K562 (cell line): ENCODE measurements around the gene ARIH1. TPM values are rescaled to one million over a fixed set of nuclear protein-coding genes. Genes with fewer than 3 reads are reported as not detected.

Experiments used
- ATAC-seq: fragments of 200-7000 bp; cut with Tn5 transposase; 3 replicates; pipeline ENCODE4 v1.9.1; 2020; ENCODE audit warnings: moderate library complexity
- BruUV-seq: library from RNA; stranded (reverse); fragments of 400-500 nt; replicated peaks from 2 replicates; lab custom pipeline; 2021; lab: Mats Ljungman, UMichigan
- CTCF ChIA-PET: fragments of 300-600 bp; formaldehyde crosslinking; extraction: SDS; loops from one replicate; lab custom pipeline; 2021; ENCODE audit warnings: low intra/inter-chr PET ratio; lab: Yijun Ruan, JAX
- POLR2A ChIA-PET: fragments of 300-600, 350-650 bp; sonication (Branson Sonifier 250); formaldehyde crosslinking; extraction: SDS; loops from one replicate; lab custom pipeline; 2021; ENCODE audit warnings: antibody characterized with exemption, inconsistent platforms; lab: Yijun Ruan, JAX
- DNase-seq, 4 experiments: peaks; one replicate each; pipeline versions ENCODE4 v3.0.0 to v3.0.0-alpha.2; 2011 to 2018; ENCODE audit warnings: low spot score in 3 of 4, mixed read lengths in 3 of 4; ENCODE audit errors: extremely low read depth in 1 of 4
- FAIRE-seq: peaks from 2 replicates; lab custom pipeline; 2011; peaks lifted over from hg19 to GRCh38; lab: Jason Lieb, UNC
- H2AFZ ChIP-seq: 2 replicates; pipeline ENCODE4 v1.6.0; 2011; ENCODE audit warnings: low read depth, low read length, control low read depth, inconsistent platforms
- H3K27ac ChIP-seq: fragments of 200-600 bp; 3 replicates; pipeline ENCODE4 v1.8.0; 2011; ENCODE audit warnings: low read depth, mild to moderate bottlenecking, control low read depth, inconsistent platforms, low read length, moderate library complexity, mixed read lengths; ENCODE audit errors: extremely low read depth
- H3K27me3 ChIP-seq, 2 experiments: fragments of 300-600 bp in 1 of 2; 2 replicates in 1 of 2; 3 replicates in 1 of 2; pipeline versions ENCODE4 v1.6.0 to v1.8.0; 2011; ENCODE audit warnings: inconsistent platforms in 2 of 2, low read length in 2 of 2, mild to moderate bottlenecking in 1 of 2, mixed read lengths in 1 of 2, moderate library complexity in 1 of 2; ENCODE audit not compliant: control insufficient read depth in 2 of 2, insufficient read depth in 2 of 2
- H3K36me3 ChIP-seq: fragments of 300-600 bp; 3 replicates; pipeline ENCODE4 v1.8.0; 2011; ENCODE audit warnings: mild to moderate bottlenecking, low read length, inconsistent platforms; ENCODE audit not compliant: control insufficient read depth, insufficient read depth
- H3K4me1 ChIP-seq, 2 experiments: fragments of 200-600 bp in 1 of 2; replicated peaks in 1 of 2; 2 replicates in 1 of 2; 3 replicates in 1 of 2; pipeline versions ENCODE4 v1.5.1 to v1.8.0; 2011; ENCODE audit warnings: inconsistent platforms in 2 of 2, low read length in 2 of 2, mild to moderate bottlenecking in 1 of 2, mixed read lengths in 1 of 2, moderate library complexity in 1 of 2; ENCODE audit not compliant: control insufficient read depth in 2 of 2, insufficient read depth in 2 of 2
- H3K4me2 ChIP-seq: 2 replicates; pipeline ENCODE4 v1.6.1; 2011; ENCODE audit warnings: low read length, control low read depth, inconsistent platforms, mixed read lengths; ENCODE audit not compliant: insufficient read depth
- H3K4me3 ChIP-seq: fragments of 200-600 bp; sonication (generic), shearing (Covaris generic); 2 replicates; pipeline ENCODE4 v1.5.1; 2016; ENCODE audit warnings: control low read depth, inconsistent platforms
- H3K79me2 ChIP-seq: fragments of 200-600 bp; 3 replicates; pipeline ENCODE4 v1.8.0; 2011; ENCODE audit warnings: low read length, inconsistent platforms; ENCODE audit not compliant: control insufficient read depth, insufficient read depth
- H3K9ac ChIP-seq, 2 experiments: 2 replicates each; pipeline versions ENCODE4 v1.6.0 to v1.6.1; 2011; ENCODE audit warnings: low read depth in 2 of 2, low read length in 2 of 2, control low read depth in 1 of 2, inconsistent platforms in 1 of 2, mild to moderate bottlenecking in 1 of 2, mixed read lengths in 1 of 2; ENCODE audit not compliant: insufficient read depth in 1 of 2
- H3K9me1 ChIP-seq: one replicate; pipeline ENCODE4 v1.6.0; 2011; ENCODE audit warnings: inconsistent platforms, mild to moderate bottlenecking, low read length, moderate library complexity; ENCODE audit not compliant: control insufficient read depth, insufficient read depth
- H3K9me3 ChIP-seq: replicated peaks from 2 replicates; pipeline ENCODE4 v1.5.1; 2011; ENCODE audit warnings: low read depth, low read length, inconsistent platforms; ENCODE audit not compliant: control insufficient read depth, insufficient read depth
- H4K20me1 ChIP-seq: replicated peaks from 2 replicates; pipeline ENCODE4 v1.6.1; 2011; ENCODE audit warnings: low read length, inconsistent platforms, mixed read lengths; ENCODE audit not compliant: control insufficient read depth, insufficient read depth
- DDX20 ChIP-seq: fragments of 450-650 bp; IDR thresholded peaks from 2 replicates; pipeline ENCODE4 v1.6.1; 2016; ENCODE audit warnings: missing genetic modification characterization, low read depth, mild to moderate bottlenecking, missing compliant biosample characterization, moderate library complexity
- ELF1 ChIP-seq: fragments of 200-800 bp; sonication (Bioruptor generic); IDR thresholded peaks from 2 replicates; pipeline ENCODE4 v1.6.1; 2016; ENCODE audit warnings: missing genetic modification characterization, missing compliant biosample characterization
- FOXK1 ChIP-seq: sonication (generic); formaldehyde crosslinking; IDR thresholded peaks from 2 replicates; pipeline ENCODE4 v1.8.0; 2022; ENCODE audit warnings: missing genetic modification reagents, mild to moderate bottlenecking, borderline replicate concordance
- FOXM1 ChIP-seq, 2 experiments: fragments of 450-650 bp in 1 of 2; sonication (generic) in 1 of 2; formaldehyde crosslinking in 1 of 2; IDR thresholded peaks; 2 replicates each; pipeline versions ENCODE4 v1.6.1 to v1.9.0; 2017 to 2022; ENCODE audit warnings: low read depth in 2 of 2, mild to moderate bottlenecking in 2 of 2, missing genetic modification reagents in 1 of 2, moderate library complexity in 1 of 2
- FUS ChIP-seq: fragments of 200-400 bp; formaldehyde crosslinking; optimal IDR thresholded peaks from 2 replicates; pipeline ENCODE3; 2017; ENCODE audit warnings: low read depth, low read length
- GTF2A2 ChIP-seq: IDR thresholded peaks from 2 replicates; pipeline ENCODE4 v1.6.1; 2016; ENCODE audit warnings: mild to moderate bottlenecking, missing genetic modification characterization, missing compliant biosample characterization
- HNRNPK ChIP-seq: fragments of 200-400 bp; formaldehyde crosslinking; IDR thresholded peaks from one replicate; pipeline ENCODE4 v1.6.1; 2018; ENCODE audit warnings: mild to moderate bottlenecking, low read depth, low read length; ENCODE audit not compliant: poor library complexity, severe bottlenecking
- MTA1 ChIP-seq: fragments of 450-650 bp; IDR thresholded peaks from 2 replicates; pipeline ENCODE4 v1.6.1; 2017; ENCODE audit warnings: borderline replicate concordance
- NEUROD1 ChIP-seq: fragments of 150-350 bp; IDR thresholded peaks from 2 replicates; pipeline ENCODE4 v1.6.1; 2014; ENCODE audit warnings: borderline replicate concordance, low read length, low read depth; ENCODE audit not compliant: partially characterized antibody
- NONO ChIP-seq, 2 experiments: fragments of 200-400 bp in 1 of 2; fragments of 450-650 bp in 1 of 2; formaldehyde crosslinking in 1 of 2; IDR thresholded peaks; 2 replicates each; pipeline ENCODE4 v1.6.1; 2017; ENCODE audit warnings: low read depth in 2 of 2, mild to moderate bottlenecking in 2 of 2, moderate library complexity in 2 of 2, low read length in 1 of 2
- OTX1 ChIP-seq: fragments of 450-650 bp; formaldehyde crosslinking; IDR thresholded peaks from 2 replicates; pipeline ENCODE4 v1.4.0; 2022; ENCODE audit warnings: mild to moderate bottlenecking
- PCBP2 ChIP-seq: fragments of 200-400 bp; formaldehyde crosslinking; IDR thresholded peaks from 2 replicates; pipeline ENCODE4 v1.6.1; 2018; ENCODE audit warnings: low read length, low read depth, mild to moderate bottlenecking, moderate library complexity; ENCODE audit not compliant: poor library complexity, severe bottlenecking
- RBM34 ChIP-seq: fragments of 200-400 bp; formaldehyde crosslinking; IDR thresholded peaks from 2 replicates; pipeline ENCODE4 v1.6.1; 2018; ENCODE audit warnings: low read length, borderline replicate concordance; ENCODE audit not compliant: insufficient read depth
- UBTF ChIP-seq, 2 experiments: IDR thresholded peaks; 2 replicates each; pipeline ENCODE4 v1.6.1; 2012; ENCODE audit warnings: improper control_type of control experiment in 2 of 2, low read depth in 2 of 2, low read length in 2 of 2, borderline replicate concordance in 1 of 2
- WGBS: fragments of 100-300 bp; shearing (Covaris generic); methylation state at CpG from one replicate; pipeline ENCODE4 v1.1.6; 2016; ENCODE audit warnings: low coverage, mixed read lengths; ENCODE audit not compliant: insufficient coverage; ENCODE audit errors: missing lambda C conversion rate; 5-methylcytosine and 5-hydroxymethylcytosine counted together
- in situ Hi-C: fragments of 300-500 bp; cut with MboI; formaldehyde crosslinking; loops from 4 replicates; pipeline ENCODE4 v1.15.0; 2018; ENCODE audit warnings: inconsistent platforms, mixed read lengths
- intact Hi-C: fragments of 100-400 bp; cut with micrococcal nuclease; formaldehyde crosslinking; loops from 2 replicates; pipeline ENCODE4 v1.14.2; 2022
- polyA plus RNA-seq, 8 experiments: library from polyadenylated mRNA; depleted of rRNA in 4 of 8; stranded (reverse) in 5 of 8; unstranded in 3 of 8; fragments of >200 nt; fragmentation: Nextera tagmentation in 2 of 8; fragmentation: Illumina TruSeq in 1 of 8; extraction: Ambion mirVana in 2 of 8; extraction: Trizol in 1 of 8; gene quantifications; 2 replicates each; pipeline versions ENCODE4 v1.2.1 to v1.2.3, GENCODE V29; 2011 to 2014; ENCODE audit warnings: inconsistent platforms in 1 of 8, missing spikeins in 1 of 8
- total RNA-seq, 7 experiments: library from RNA; depleted of rRNA in 6 of 7; stranded (reverse); fragments of >200 nt in 6 of 7; fragmentation: Illumina TruSeq in 2 of 7; extraction: Trizol in 2 of 7; gene quantifications; 2 replicates each; pipeline versions ENCODE4 v1.2.1 to v1.2.3, GENCODE V29; 2011 to 2021; ENCODE audit warnings: low replicate concordance in 1 of 7

Gene ARIH1
- total and polyA plus RNA-seq, 9 of the 15 experiments (the other 6 are each of a cell fraction or from before 2014, with no cell fraction given): 17.7 to 125 (median 31.4) TPM

- no peak overlapping the region for H3K9ac ChIP-seq
- WGBS: 9% methylated on average over 3 of the region's 3 CpGs
- H3K4me2 ChIP-seq: no peak overlapping the region
- H3K9me3 ChIP-seq: no peaks in the 10 kb centered on the region
- no peak overlapping the region for H2AFZ ChIP-seq
- intact Hi-C loops: no loop called here
- H3K79me2 ChIP-seq: no peaks in the 10 kb centered on the region
- no peak for ATAC-seq
- TF ChIP-seq FUS (no peak), DDX20 (tag) (no peak), OTX1 (CRISPR knock-in tag) (no peak), NONO (IDR thresholded peaks at IDR 0.05; ENCODE audit: low read depth in 2 of 2, low read length in 1 of 2) (no peak), MTA1 (no peak), GTF2A2 (tag) (no peak), RBM34 (no peak), NEUROD1 (no peak), FOXM1 (IDR thresholded peaks at IDR 0.05; ENCODE audit: low read depth) (no peak), FOXM1 (CRISPR knock-in tag; IDR thresholded peaks at IDR 0.05; ENCODE audit: low read depth) (no peak), PCBP2 (no peak), ELF1 (tag) (no peak), UBTF (IDR thresholded peaks at IDR 0.05; ENCODE audit: borderline replicate concordance in 1 of 2, low read depth in 2 of 2, low read length in 2 of 2) (no peak), HNRNPK (no peak), FOXK1 (no peak)
- TF ChIP-seq, all 486 proteins: peak for 0
- no peaks in the 10 kb centered on the region for H4K20me1 ChIP-seq
- H3K4me3 ChIP-seq: no peak overlapping the region
- DNase-seq: no peak
- no peaks in the 10 kb centered on the region; a peak in 1 of 5 replicates for H3K4me1 ChIP-seq
- ChIA-PET POLR2A (no interaction called here), CTCF (interaction anchor here (0.6 kb wide), 1 partner anchor 240 kb away, joined by 3 read pairs; no protein-coding TSS in a partner anchor)
- BruUV-seq: no TSS peak
- no peaks in the 10 kb centered on the region for H3K9me1 ChIP-seq
- no peaks in the 10 kb centered on the region for H3K36me3 ChIP-seq
- H3K27ac ChIP-seq: no peak overlapping the region
- H3K27me3 ChIP-seq: peaks cover 3 to 26% of the 10 kb centered on the region in 2 experiments; a peak in 4 of 5 replicates
- in situ Hi-C loops: loop anchor here (5.0 kb wide), 1 partner anchor 57 kb away; no protein-coding TSS in a partner anchor
- no peak for FAIRE-seq
Observed at GRCh38 chr15:72614810-72615532, 140.8 kb downstream of the ARIH1 start.
